HuH-7 (cell line): Measurements from ENCODE around the gene HJV.

Source experiments
- DNase-seq: peaks from one replicate; pipeline ENCODE4 v3.0.0; 2011; ENCODE audit warnings: low spot score

HJV gene

DNA sequence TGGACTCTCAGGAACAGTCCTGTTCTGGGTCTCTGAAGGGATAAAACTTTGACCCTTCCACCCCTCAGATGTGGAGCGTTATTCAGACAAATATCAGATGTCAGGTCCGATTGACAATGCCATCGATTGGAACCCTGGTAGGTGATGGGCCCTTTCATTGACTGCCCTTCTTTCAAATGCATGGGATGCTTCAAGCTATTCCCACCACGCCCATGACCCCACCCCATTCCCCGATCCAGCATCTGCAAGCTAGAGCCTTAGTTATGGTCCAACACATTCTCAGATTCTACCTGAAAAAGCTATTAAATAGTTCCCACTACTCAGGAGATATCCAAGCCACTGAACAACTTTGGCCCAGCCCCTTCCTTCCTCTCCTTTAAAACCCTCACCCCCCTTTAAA is 44.5 kb downstream of the HJV start:
- no peak for DNase-seq

DNA sequence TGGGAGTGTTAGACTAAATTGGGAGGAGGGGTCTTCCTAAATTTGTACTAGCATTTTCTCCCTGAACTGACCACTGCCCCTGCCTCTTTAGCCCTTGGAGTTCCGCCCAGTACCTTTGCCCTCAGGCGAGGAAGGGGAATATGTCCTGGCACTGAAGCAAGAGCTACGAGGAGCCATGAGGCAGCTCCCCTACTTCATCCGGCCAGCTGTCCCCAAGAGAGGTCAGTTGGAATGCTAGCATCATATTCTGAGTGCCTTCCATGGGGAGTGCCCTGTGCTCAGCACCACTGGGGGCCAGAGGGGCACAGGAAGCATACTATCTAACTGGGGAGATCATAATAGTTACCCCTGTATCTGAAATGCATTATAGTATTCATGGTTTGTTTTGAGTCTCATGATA is 46.3 kb downstream of the HJV start:
- no peak for DNase-seq

DNA sequence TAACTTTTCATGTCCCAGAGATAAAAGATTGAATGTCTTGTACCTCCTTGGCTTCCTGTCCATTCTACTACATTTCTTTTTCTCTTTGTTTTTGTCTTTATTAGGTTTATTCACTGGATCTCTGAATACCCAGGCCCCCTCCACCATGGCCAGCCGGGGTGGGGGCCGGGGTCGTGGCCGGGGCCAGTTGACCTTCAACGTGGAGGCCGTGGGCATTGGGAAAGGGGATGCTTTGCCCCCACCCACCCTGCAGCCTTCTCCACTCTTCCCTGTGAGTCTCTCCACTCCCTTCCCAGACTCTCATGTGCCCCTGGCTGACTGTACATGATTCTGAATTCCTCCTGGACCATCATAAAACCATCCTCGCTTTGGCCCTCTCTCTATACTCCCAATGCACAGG is 46.8 kb downstream of the HJV start:
- no peak for DNase-seq

DNA sequence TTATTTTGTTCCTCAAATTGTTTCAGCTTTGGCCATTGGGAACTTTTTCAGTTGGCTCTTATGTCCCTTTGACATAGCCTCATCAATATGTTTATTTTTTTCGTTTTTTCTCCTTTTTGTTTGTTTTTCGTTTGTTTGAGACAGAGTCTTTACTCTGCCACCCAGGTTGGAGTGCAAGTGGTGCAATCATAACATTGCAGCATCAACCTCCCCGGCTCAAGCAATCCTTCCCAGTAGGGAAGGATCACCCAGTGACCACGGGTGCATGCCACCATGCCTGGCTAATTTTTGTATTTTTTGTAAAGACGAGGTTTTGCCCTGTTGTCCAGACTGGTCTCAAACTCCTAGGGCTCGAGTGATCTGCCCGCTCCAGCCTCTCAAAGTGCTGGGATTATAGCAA is 49.0 kb downstream of the HJV start:
- DNase-seq = no peak
